Pancreas (tissue), 10 donors: Measurements from ENCODE around the gene IL4R. TPM values are rescaled to one million over a fixed set of nuclear protein-coding genes. Genes with fewer than 3 reads are reported as not detected.
A peak's percentile ranks its signal among the peaks of the same experiment; 100 is the strongest.

ENCODE experiments used
- ATAC-seq, 4 donors: fragments of 200-7000 bp; cut with Tn5 transposase; one replicate each; pipeline versions ENCODE4 v1.8.0 to v1.9.1; 2020; ENCODE audit warnings: mild to moderate bottlenecking in 4 of 4, moderate library complexity in 4 of 4
- DNase-seq, 6 donors: peaks; one replicate each; pipeline ENCODE4 v3.0.0-alpha.2; 2020
- FAIRE-seq: peaks from 2 replicates; lab custom pipeline; 2012; peaks lifted over from hg19 to GRCh38; lab: Jason Lieb, UNC
- H3K27ac ChIP-seq, 4 donors: fragments of 200-600 bp; sonication (generic); 1 replicate in 3 of 4; 2 replicates in 1 of 4; pipeline versions ENCODE4 v1.5.0 to v1.8.0; 2020
- H3K27me3 ChIP-seq, 4 donors: fragments of 200-600 bp; one replicate each; pipeline ENCODE4 v1.8.0; 2021
- H3K36me3 ChIP-seq, 3 donors: fragments of 200-600 bp; sonication (generic) in 1 of 3; one replicate each; pipeline versions ENCODE4 v1.5.0 to v1.8.0; 2020 to 2021
- H3K4me1 ChIP-seq, 3 donors: fragments of 200-600 bp; one replicate each; pipeline ENCODE4 v1.8.0; 2021
- H3K4me3 ChIP-seq, 4 donors: fragments of 200-600 bp; sonication (generic) in 2 of 4; one replicate each; pipeline versions ENCODE4 v1.5.0 to v1.8.0; 2020 to 2021
- H3K9me3 ChIP-seq, 4 donors: fragments of 200-600 bp; one replicate each; pipeline ENCODE4 v1.8.0; 2021
- CTCF ChIP-seq, 4 donors: fragments of 200-600 bp; sonication (generic) in 3 of 4; IDR thresholded peaks; one replicate each; pipeline versions ENCODE4 v1.5.0 to v1.8.0; 2021; ENCODE audit warnings: antibody characterized with exemption in 4 of 4
- WGBS, 2 donors: extraction: QIAGEN DNeasy Blood & Tissue Kit; methylation state at CpG; one replicate each; pipeline ENCODE4 v1.1.7; 2013; 5-methylcytosine and 5-hydroxymethylcytosine counted together
- intact Hi-C, 3 donors: fragments of 100-400 bp; cut with DNase I; formaldehyde crosslinking; loops; one replicate each; pipeline versions ENCODE4 v1.11.1 to v1.14.2; 2022
- polyA plus RNA-seq, 2 donors: library from polyadenylated mRNA; stranded (reverse); fragments of 200-250 nt; gene quantifications; one replicate each; pipeline ENCODE4 v1.2.3, GENCODE V29; 2013
- total RNA-seq, 6 donors: library from RNA; stranded (reverse); fragmentation: NEBNext Ultra II Directional in 4 of 6; extraction: Animal tissue kit (Norgen Biotek cat#: 25700) in 4 of 6; gene quantifications; one replicate each; pipeline versions ENCODE4 v1.2.1 to v1.2.4, GENCODE V29; 2021 to 2023
- donor health status: healthy with polysubstance abuse.
- donor health status: DM: no; HTN: no; CAD: no; lungs with moderate emphysema.
- donor health status: DM: no; HTN: no; CAD: no.
- donor health status: control.
- donor health status: control.
- donor health status: Bipolar disorder and iron deficiency.
- donor health status: DM: yes; HTN: yes; CAD: no.
- donor health status: DM: no; HTN: no; CAD: no.
- donor health status: DM: no; HTN: no; CAD: no.
- donor health status: DM: yes; HTN: yes; CAD: no.

The IL4R gene
- total and polyA plus RNA-seq, 8 donors, result 16.0 to 58.7 (median 30.3) TPM

- H3K4me1 ChIP-seq, result no peaks in the 10 kb centered on the region
- no peaks in the 10 kb centered on the region for H3K27me3 ChIP-seq
- intact Hi-C loops, result no loop called here
- H3K36me3 ChIP-seq, result peaks cover 0 to 35% (median 5%) of the 10 kb centered on the region in 3 donors
- FAIRE-seq (no peak), ATAC-seq (no peak), DNase-seq (no peak)
- no peak overlapping the region for H3K4me3 ChIP-seq
- no peaks in the 10 kb centered on the region for H3K9me3 ChIP-seq
- WGBS, 2 donors, result 95 to 97% methylated on average over 3 of the region's 3 CpGs
- TF ChIP-seq CTCF (IDR thresholded peaks at IDR 0.05), result no peak
- no peak overlapping the region for H3K27ac ChIP-seq
Measured at GRCh38 chr16:27349276-27349675, 35.5 kb downstream of the IL4R start.

- no peak for DNase-seq
- Histone ChIP-seq H3K36me3 (peaks cover 0 to 28% (median 5%) of the 10 kb centered on the region in 3 donors), H3K4me3 (no peak overlapping the region), H3K27ac (no peak overlapping the region), H3K4me1 (no peaks in the 10 kb centered on the region), H3K9me3 (no peaks in the 10 kb centered on the region), H3K27me3 (no peaks in the 10 kb centered on the region)
- no peak for FAIRE-seq
- intact Hi-C loops, result no loop called here
- no peak for TF ChIP-seq CTCF (IDR thresholded peaks at IDR 0.05)
- WGBS, 2 donors, result 74 to 78% methylated on average over 3 of the region's 3 CpGs
- no peak for ATAC-seq
Measured at GRCh38 chr16:27350006-27350405, 36.2 kb downstream of the IL4R start.

GRCh38 chr16:27351989-27352388, 38.2 kb downstream of the IL4R start:
- ATAC-seq (no peak), FAIRE-seq (no peak), DNase-seq (no peak)
- no peak overlapping the region for H3K4me3 ChIP-seq
- H3K27ac ChIP-seq, result no peak overlapping the region
- no peaks in the 10 kb centered on the region for H3K27me3 ChIP-seq
- H3K4me1 ChIP-seq, result no peaks in the 10 kb centered on the region
- intact Hi-C loops, result no loop called here
- peaks cover 0 to 23% (median 5%) of the 10 kb centered on the region in 3 donors for H3K36me3 ChIP-seq
- no peak for TF ChIP-seq CTCF (IDR thresholded peaks at IDR 0.05)
- 84 to 94% methylated on average over 6 of the region's 6 CpGs for WGBS, 2 donors
- no peaks in the 10 kb centered on the region for H3K9me3 ChIP-seq

GRCh38 chr16:27353853-27354252, 40.1 kb downstream of the IL4R start:
- Histone ChIP-seq H3K27ac (no peak overlapping the region), H3K4me1 (no peaks in the 10 kb centered on the region), H3K36me3 (peaks cover 0 to 15% (median 5%) of the 10 kb centered on the region in 3 donors), H3K27me3 (no peaks in the 10 kb centered on the region), H3K9me3 (no peaks in the 10 kb centered on the region), H3K4me3 (no peak overlapping the region)
- FAIRE-seq, result no peak
- intact Hi-C loops, result no loop called here
- ATAC-seq, result no peak
- DNase-seq, result no peak
- no peak for TF ChIP-seq CTCF (IDR thresholded peaks at IDR 0.05)
- 97 to 98% methylated on average over 4 of the region's 4 CpGs for whole genome bisulfite sequencing, 2 donors

GRCh38 chr16:27355610-27356009, 41.8 kb downstream of the IL4R start:
- no peak for TF ChIP-seq CTCF (IDR thresholded peaks at IDR 0.05)
- DNase-seq (peak in 1 of 6 donors; percentile 21), FAIRE-seq (no peak)

More at GRCh38 chr16:27355610-27356009, 41.8 kb downstream of the IL4R start:
- Histone ChIP-seq H3K27me3 (no peaks in the 10 kb centered on the region), H3K4me1 (no peaks in the 10 kb centered on the region), H3K36me3 (peaks cover 0 to 19% (median 0%) of the 10 kb centered on the region in 3 donors), H3K9me3 (no peaks in the 10 kb centered on the region), H3K4me3 (no peak overlapping the region), H3K27ac (no peak overlapping the region)
- WGBS, 2 donors, result 87 to 88% methylated on average over 12 of the region's 12 CpGs
- intact Hi-C loops, result no loop called here
- peak in 3 of 4 donors; percentile 49 to 65 (median 58) for ATAC-seq
